Ovary (tissue), 9 donors: Measurements from ENCODE around the gene RAPGEF4. TPM values are rescaled to one million over a fixed set of nuclear protein-coding genes. Genes with fewer than 3 reads are reported as not detected.

ENCODE experiments used
- DNase-seq, 5 donors: peaks; one replicate each; pipeline ENCODE4 v3.0.0-alpha.2; 2019 to 2020
- H3K27ac ChIP-seq, 2 donors: fragments of 200-600 bp; one replicate each; pipeline versions ENCODE4 v1.5.1 to v1.8.0; 2019 to 2022
- H3K27me3 ChIP-seq: fragments of 200-600 bp; one replicate; pipeline ENCODE4 v1.8.0; 2022
- H3K36me3 ChIP-seq: fragments of 200-600 bp; sonication (generic); one replicate; pipeline ENCODE4 v1.5.1; 2019
- H3K4me1 ChIP-seq: one replicate; pipeline ENCODE4 v1.8.1; 2013; ENCODE audit warnings: mild to moderate bottlenecking, moderate library complexity; ENCODE audit not compliant: insufficient read depth
- H3K4me3 ChIP-seq: fragments of 200-600 bp; sonication (generic); one replicate; pipeline ENCODE4 v1.5.1; 2017
- H3K9me3 ChIP-seq, 2 donors: fragments of 200-600 bp in 1 of 2; sonication (generic) in 1 of 2; one replicate each; pipeline versions ENCODE4 v1.5.1 to v1.8.1; 2013 to 2019; ENCODE audit warnings: mild to moderate bottlenecking in 1 of 2, moderate library complexity in 1 of 2
- CTCF ChIP-seq, 3 donors: fragments of 450-650 bp in 2 of 3; fragments of 200-600 bp in 1 of 3; IDR thresholded peaks; one replicate each; pipeline versions ENCODE4 v1.5.1 to v1.8.0; 2016 to 2022; ENCODE audit warnings: antibody characterized with exemption in 3 of 3, mild to moderate bottlenecking in 1 of 3
- EP300 ChIP-seq: sonication (generic); formaldehyde crosslinking; IDR thresholded peaks from one replicate; pipeline ENCODE4 v1.6.1; 2017; ENCODE audit warnings: antibody characterized with exemption
- POLR2A ChIP-seq: fragments of 450-650 bp; IDR thresholded peaks from one replicate; pipeline ENCODE4 v1.6.1; 2017; ENCODE audit warnings: antibody characterized with exemption, mild to moderate bottlenecking, moderate library complexity
- WGBS, 3 donors: extraction: QIAGEN DNeasy Blood & Tissue Kit in 1 of 3; methylation state at CpG; one replicate each; pipeline versions ENCODE4 v1.1.5 to v1.1.7; 2013 to 2017; 5-methylcytosine and 5-hydroxymethylcytosine counted together
- intact Hi-C, 4 donors: fragments of 100-400 bp; cut with DNase I; formaldehyde crosslinking; loops; one replicate each; pipeline versions ENCODE4 v1.11.0 to v1.15.1; 2022 to 2023
- polyA plus RNA-seq, 2 donors: library from polyadenylated mRNA; stranded (reverse); fragments of 200-250 nt in 1 of 2; fragments of 350-450 nt in 1 of 2; fragmentation: Illumina TruSeq in 1 of 2; extraction: RNeasy Lipid Tissue Mini Kit (QIAGEN cat#74804) in 1 of 2; gene quantifications; one replicate each; pipeline ENCODE4 v1.2.3, GENCODE V29; 2013 to 2014
- total RNA-seq, 7 donors: library from RNA; depleted of rRNA in 2 of 7; stranded (reverse); fragments of >200 nt in 2 of 7; fragmentation: NEBNext Ultra II Directional in 3 of 7; extraction: Animal tissue kit (Norgen Biotek cat#: 25700) in 3 of 7; gene quantifications; one replicate each; pipeline versions ENCODE4 v1.1.0 to v1.2.4, GENCODE V29; 2016 to 2023
- donor health status: DM: no; HTN: no; CAD: no; lungs with moderate emphysema.
- donor health status: DM: no; HTN: no; CAD: no.
- donor health status: Bipolar disorder and iron deficiency.
- donor health status: DM: yes; HTN: yes; CAD: no.
- donor health status: DM: no; HTN: no; CAD: no.
- donor health status: DM: yes; HTN: yes; CAD: no.

RAPGEF4 gene
- total and polyA plus RNA-seq, 9 donors = 6.8 to 24.6 (median 8.3) TPM

GRCh38 chr2:172833898-172834297 is 98.3 kb downstream of the RAPGEF4 start:
- Histone ChIP-seq H3K27me3 (no peaks in the 10 kb centered on the region), H3K9me3 (no peaks in the 10 kb centered on the region), H3K27ac (no peak overlapping the region), H3K4me3 (no peak overlapping the region), H3K36me3 (no peaks in the 10 kb centered on the region), H3K4me1 (no peaks in the 10 kb centered on the region)
- DNase-seq = no peak
- intact Hi-C loops = no loop called here
- TF ChIP-seq POLR2A = no peak
- TF ChIP-seq EP300 = no peak
- no peak for TF ChIP-seq CTCF (IDR thresholded peaks at IDR 0.05)
- 3 to 10% (median 5%) methylated on average over 2 of the region's 2 CpGs for WGBS, 3 donors

GRCh38 chr2:172834881-172835280 is 99.2 kb downstream of the RAPGEF4 start:
- Histone ChIP-seq H3K9me3 (no peaks in the 10 kb centered on the region), H3K27me3 (no peaks in the 10 kb centered on the region), H3K4me1 (no peaks in the 10 kb centered on the region), H3K4me3 (no peak overlapping the region), H3K36me3 (no peaks in the 10 kb centered on the region), H3K27ac (no peak overlapping the region)
- intact Hi-C loops = no loop called here
- TF ChIP-seq CTCF (IDR thresholded peaks at IDR 0.05) (no peak), EP300 (no peak), POLR2A (no peak)
- DNase-seq = no peak
- 77 to 80% (median 77%) methylated on average over 6 of the region's 6 CpGs for WGBS, 3 donors

- 77 to 82% (median 79%) methylated on average over 6 of the region's 6 CpGs for WGBS, 3 donors
- no peak overlapping the region for H3K4me3 ChIP-seq
- H3K9me3 ChIP-seq = no peaks in the 10 kb centered on the region
- H3K4me1 ChIP-seq = no peaks in the 10 kb centered on the region
- intact Hi-C loops = no loop called here
- no peaks in the 10 kb centered on the region for H3K36me3 ChIP-seq
- DNase-seq = no peak
- H3K27me3 ChIP-seq = no peaks in the 10 kb centered on the region
- H3K27ac ChIP-seq = no peak overlapping the region
- TF ChIP-seq POLR2A (no peak), EP300 (no peak), CTCF (IDR thresholded peaks at IDR 0.05) (no peak)
Observed at GRCh38 chr2:172836347-172836821, 100.7 kb downstream of the RAPGEF4 start.

GRCh38 chr2:172836827-172837226 is 101.2 kb downstream of the RAPGEF4 start:
- Histone ChIP-seq H3K27me3 (no peaks in the 10 kb centered on the region), H3K27ac (no peak overlapping the region), H3K4me1 (no peaks in the 10 kb centered on the region), H3K36me3 (no peaks in the 10 kb centered on the region), H3K9me3 (no peaks in the 10 kb centered on the region), H3K4me3 (no peak overlapping the region)
- intact Hi-C loops = no loop called here
- no peak for TF ChIP-seq POLR2A
- no peak for TF ChIP-seq CTCF (IDR thresholded peaks at IDR 0.05)
- TF ChIP-seq EP300 = no peak
- DNase-seq = no peak

- Histone ChIP-seq H3K36me3 (no peaks in the 10 kb centered on the region), H3K27ac (no peak overlapping the region), H3K9me3 (no peaks in the 10 kb centered on the region), H3K4me1 (no peaks in the 10 kb centered on the region), H3K27me3 (no peaks in the 10 kb centered on the region), H3K4me3 (no peak overlapping the region)
- no peak for TF ChIP-seq POLR2A
- TF ChIP-seq CTCF (IDR thresholded peaks at IDR 0.05) = no peak
- TF ChIP-seq EP300 = no peak
- no peak for DNase-seq
- intact Hi-C loops = no loop called here
- 86 to 89% (median 86%) methylated on average over 2 of the region's 2 CpGs for WGBS, 3 donors
Observed at GRCh38 chr2:172839446-172839845, 103.8 kb downstream of the RAPGEF4 start.
